Measurements from ENCODE around the gene PNPLA1.

The PNPLA1 gene

DNA sequence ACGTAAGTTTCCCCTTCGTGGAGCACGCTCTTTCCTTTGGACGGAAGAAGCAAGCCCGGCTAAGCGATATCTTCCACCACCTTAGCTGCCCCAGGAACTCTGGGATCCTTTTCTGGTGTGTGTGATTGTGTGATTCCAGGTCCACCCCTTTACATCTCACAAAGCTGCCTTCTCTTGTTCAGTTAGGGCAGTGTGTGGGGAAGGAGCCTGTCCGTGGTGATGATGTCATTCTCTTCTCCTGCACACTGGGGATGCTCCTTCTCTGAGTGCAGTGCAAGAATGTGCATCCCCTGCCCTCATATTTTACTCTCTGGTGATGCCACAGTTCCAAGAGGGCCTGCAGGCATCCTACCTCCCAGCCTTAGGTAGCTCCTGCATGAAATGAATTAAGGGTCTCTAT, 36.5 kb downstream of the PNPLA1 start:
- no peak for TF ChIP-seq EZH2phosphoT487 (IDR thresholded peaks at IDR 0.05; ENCODE audit: low read depth)
- TF ChIP-seq, protein P1, sequence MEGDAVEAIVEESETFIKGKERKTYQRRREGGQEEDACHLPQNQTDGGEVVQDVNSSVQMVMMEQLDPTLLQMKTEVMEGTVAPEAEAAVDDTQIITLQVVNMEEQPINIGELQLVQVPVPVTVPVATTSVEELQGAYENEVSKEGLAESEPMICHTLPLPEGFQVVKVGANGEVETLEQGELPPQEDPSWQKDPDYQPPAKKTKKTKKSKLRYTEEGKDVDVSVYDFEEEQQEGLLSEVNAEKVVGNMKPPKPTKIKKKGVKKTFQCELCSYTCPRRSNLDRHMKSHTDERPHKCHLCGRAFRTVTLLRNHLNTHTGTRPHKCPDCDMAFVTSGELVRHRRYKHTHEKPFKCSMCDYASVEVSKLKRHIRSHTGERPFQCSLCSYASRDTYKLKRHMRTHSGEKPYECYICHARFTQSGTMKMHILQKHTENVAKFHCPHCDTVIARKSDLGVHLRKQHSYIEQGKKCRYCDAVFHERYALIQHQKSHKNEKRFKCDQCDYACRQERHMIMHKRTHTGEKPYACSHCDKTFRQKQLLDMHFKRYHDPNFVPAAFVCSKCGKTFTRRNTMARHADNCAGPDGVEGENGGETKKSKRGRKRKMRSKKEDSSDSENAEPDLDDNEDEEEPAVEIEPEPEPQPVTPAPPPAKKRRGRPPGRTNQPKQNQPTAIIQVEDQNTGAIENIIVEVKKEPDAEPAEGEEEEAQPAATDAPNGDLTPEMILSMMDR (IDR thresholded peaks at IDR 0.05; ENCODE audit: low read depth, low read length) = no peak
- no peak overlapping the region for H3K4me2 ChIP-seq (ENCODE audit: low read length)
- no peaks in the 10 kb centered on the region for H3K9me3 ChIP-seq (ENCODE audit: insufficient read depth, low read length)
- H2AFZ ChIP-seq (ENCODE audit: low read depth, low read length) = no peak overlapping the region
- H3K27me3 ChIP-seq (ENCODE audit: low read depth, low read length) = peaks cover 23% of the 10 kb centered on the region
- H4K20me1 ChIP-seq (ENCODE audit: insufficient read depth, low read length) = no peaks in the 10 kb centered on the region
- no peaks in the 10 kb centered on the region for H3K79me2 ChIP-seq (ENCODE audit: low read length)
- H3K9ac ChIP-seq (ENCODE audit: low read length) = no peak overlapping the region
- H3K27ac ChIP-seq (ENCODE audit: low read length) = no peak overlapping the region
- peaks cover 7% of the 10 kb centered on the region for H3K4me1 ChIP-seq (ENCODE audit: low read length)
- H3K36me3 ChIP-seq (replicated peaks; ENCODE audit: low read depth, low read length) = no peaks in the 10 kb centered on the region
- H3K4me3 ChIP-seq (ENCODE audit: low read length) = no peak overlapping the region

DNA sequence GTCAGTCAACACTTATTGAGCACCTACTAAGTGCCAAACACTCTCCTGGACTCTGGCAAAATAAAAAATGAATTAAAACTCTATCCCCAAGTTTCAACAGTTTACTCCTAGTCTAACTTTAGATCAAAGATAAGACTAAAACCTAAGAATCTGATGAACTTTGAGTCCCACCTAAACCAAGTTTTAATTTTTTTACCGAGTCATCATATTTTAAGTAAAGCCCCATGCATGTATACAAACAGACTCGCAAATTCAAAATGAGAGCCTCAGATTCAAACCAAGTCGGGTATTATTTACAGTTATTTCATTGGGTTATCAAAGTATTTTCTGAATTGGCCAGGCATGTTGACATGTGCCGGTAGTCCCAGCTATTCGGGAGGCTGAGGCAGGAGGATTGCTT, 38.7 kb downstream of the PNPLA1 start:
- no peaks in the 10 kb centered on the region for H3K79me2 ChIP-seq (ENCODE audit: low read length)
- no peak overlapping the region for H3K4me3 ChIP-seq (ENCODE audit: low read length)
- H2AFZ ChIP-seq (ENCODE audit: low read depth, low read length) = no peak overlapping the region
- H3K36me3 ChIP-seq (replicated peaks; ENCODE audit: low read depth, low read length) = no peaks in the 10 kb centered on the region
- no peak overlapping the region for H3K27ac ChIP-seq (ENCODE audit: low read length)
- no peak overlapping the region for H3K4me2 ChIP-seq (ENCODE audit: low read length)
- peaks cover 23% of the 10 kb centered on the region for H3K27me3 ChIP-seq (ENCODE audit: low read depth, low read length)
- TF ChIP-seq EZH2phosphoT487 (IDR thresholded peaks at IDR 0.05; ENCODE audit: low read depth) = no peak
- TF ChIP-seq, protein P1 (IDR thresholded peaks at IDR 0.05; ENCODE audit: low read depth, low read length) = no peak
- no peaks in the 10 kb centered on the region for H3K9me3 ChIP-seq (ENCODE audit: insufficient read depth, low read length)
- H4K20me1 ChIP-seq (ENCODE audit: insufficient read depth, low read length) = no peaks in the 10 kb centered on the region
- no peak overlapping the region for H3K9ac ChIP-seq (ENCODE audit: low read length)
- H3K4me1 ChIP-seq (ENCODE audit: low read length) = peaks cover 15% of the 10 kb centered on the region

DNA sequence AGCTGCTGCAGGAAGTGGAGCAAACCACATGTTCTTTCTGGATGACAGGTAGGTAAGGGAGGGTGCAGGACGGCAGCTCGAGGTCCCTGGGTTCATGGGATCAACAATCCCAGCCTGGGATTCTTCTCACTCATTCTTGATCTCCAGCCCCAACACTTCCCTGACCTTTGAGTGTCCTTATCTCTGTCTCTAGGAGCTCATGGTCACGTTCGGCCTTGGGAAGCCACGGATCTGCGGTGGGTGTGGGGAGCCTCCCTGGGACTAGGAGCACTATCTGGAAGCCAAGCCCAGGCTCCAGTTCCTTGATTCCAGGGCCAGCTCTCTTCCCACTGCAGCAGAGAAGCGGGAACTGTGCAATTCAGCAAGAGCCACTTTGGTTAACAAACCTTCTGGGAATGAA, 39.3 kb downstream of the PNPLA1 start:
- H3K9ac ChIP-seq (ENCODE audit: low read length) = no peak overlapping the region
- TF ChIP-seq, protein P1 (IDR thresholded peaks at IDR 0.05; ENCODE audit: low read depth, low read length) = no peak
- no peak for TF ChIP-seq EZH2phosphoT487 (IDR thresholded peaks at IDR 0.05; ENCODE audit: low read depth)
- H4K20me1 ChIP-seq (ENCODE audit: insufficient read depth, low read length) = no peaks in the 10 kb centered on the region
- peaks cover 23% of the 10 kb centered on the region for H3K27me3 ChIP-seq (ENCODE audit: low read depth, low read length)
- no peak overlapping the region for H3K4me2 ChIP-seq (ENCODE audit: low read length)
- H3K27ac ChIP-seq (ENCODE audit: low read length) = no peak overlapping the region
- H3K36me3 ChIP-seq (replicated peaks; ENCODE audit: low read depth, low read length) = no peaks in the 10 kb centered on the region
- H3K9me3 ChIP-seq (ENCODE audit: insufficient read depth, low read length) = no peaks in the 10 kb centered on the region
- H3K79me2 ChIP-seq (ENCODE audit: low read length) = no peaks in the 10 kb centered on the region
- peaks cover 16% of the 10 kb centered on the region for H3K4me1 ChIP-seq (ENCODE audit: low read length)
- H2AFZ ChIP-seq (ENCODE audit: low read depth, low read length) = no peak overlapping the region
- H3K4me3 ChIP-seq (ENCODE audit: low read length) = no peak overlapping the region

DNA sequence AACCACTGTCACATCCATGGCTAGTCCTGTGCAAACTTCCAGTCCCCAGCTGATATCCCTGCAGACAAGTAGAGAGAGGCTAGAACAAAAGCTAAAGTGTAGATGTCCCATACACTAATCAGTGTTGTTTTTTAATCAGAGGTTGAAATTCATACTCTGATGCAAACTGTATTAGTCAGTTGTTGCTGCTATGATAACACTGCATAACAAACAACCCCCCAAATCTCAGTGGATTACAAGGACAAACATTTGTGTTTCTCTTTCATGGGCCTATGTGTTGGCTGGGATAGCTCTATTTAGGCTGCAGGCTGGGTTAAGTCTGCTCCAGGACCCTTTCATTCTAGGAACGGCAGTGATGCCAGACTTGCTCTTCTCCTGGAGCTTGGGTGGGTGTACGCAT, 40.0 kb downstream of the PNPLA1 start:
- H3K79me2 ChIP-seq (ENCODE audit: low read length) = no peaks in the 10 kb centered on the region
- TF ChIP-seq, protein P1 (IDR thresholded peaks at IDR 0.05; ENCODE audit: low read depth, low read length) = no peak
- no peak for TF ChIP-seq EZH2phosphoT487 (IDR thresholded peaks at IDR 0.05; ENCODE audit: low read depth)
- H2AFZ ChIP-seq (ENCODE audit: low read depth, low read length) = no peak overlapping the region
- H3K4me3 ChIP-seq (ENCODE audit: low read length) = no peak overlapping the region
- H3K4me1 ChIP-seq (ENCODE audit: low read length) = peaks cover 16% of the 10 kb centered on the region
- H3K27me3 ChIP-seq (ENCODE audit: low read depth, low read length) = peaks cover 23% of the 10 kb centered on the region
- H3K9ac ChIP-seq (ENCODE audit: low read length) = no peak overlapping the region
- H3K9me3 ChIP-seq (ENCODE audit: insufficient read depth, low read length) = no peaks in the 10 kb centered on the region
- H3K36me3 ChIP-seq (replicated peaks; ENCODE audit: low read depth, low read length) = no peaks in the 10 kb centered on the region
- H4K20me1 ChIP-seq (ENCODE audit: insufficient read depth, low read length) = no peaks in the 10 kb centered on the region
- no peak overlapping the region for H3K4me2 ChIP-seq (ENCODE audit: low read length)
- H3K27ac ChIP-seq (ENCODE audit: low read length) = no peak overlapping the region

All from OCI-LY3 (cell line).